ENCODE measurements around the gene XRCC1. TPM values are rescaled to one million over a fixed set of nuclear protein-coding genes. Genes with fewer than 3 reads are reported as not detected.

XRCC1 gene, protein sequence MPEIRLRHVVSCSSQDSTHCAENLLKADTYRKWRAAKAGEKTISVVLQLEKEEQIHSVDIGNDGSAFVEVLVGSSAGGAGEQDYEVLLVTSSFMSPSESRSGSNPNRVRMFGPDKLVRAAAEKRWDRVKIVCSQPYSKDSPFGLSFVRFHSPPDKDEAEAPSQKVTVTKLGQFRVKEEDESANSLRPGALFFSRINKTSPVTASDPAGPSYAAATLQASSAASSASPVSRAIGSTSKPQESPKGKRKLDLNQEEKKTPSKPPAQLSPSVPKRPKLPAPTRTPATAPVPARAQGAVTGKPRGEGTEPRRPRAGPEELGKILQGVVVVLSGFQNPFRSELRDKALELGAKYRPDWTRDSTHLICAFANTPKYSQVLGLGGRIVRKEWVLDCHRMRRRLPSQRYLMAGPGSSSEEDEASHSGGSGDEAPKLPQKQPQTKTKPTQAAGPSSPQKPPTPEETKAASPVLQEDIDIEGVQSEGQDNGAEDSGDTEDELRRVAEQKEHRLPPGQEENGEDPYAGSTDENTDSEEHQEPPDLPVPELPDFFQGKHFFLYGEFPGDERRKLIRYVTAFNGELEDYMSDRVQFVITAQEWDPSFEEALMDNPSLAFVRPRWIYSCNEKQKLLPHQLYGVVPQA
- total RNA-seq: 10 to 100 TPM; 29.6 to 38.8 (median 31.3) TPM

GRCh38 chr19:43575156-43575950, at the start of gene XRCC1, which contains the start of gene PINLYP:
XRCC1 (minus strand) TSS chr19:43575527; CDS start chr19:43575458, 69 bp downstream.
PINLYP (plus strand) TSS chr19:43575801; CDS start chr19:43577192, 1,391 bp downstream.
- peak; percentile 98 for DNase-seq
- intact Hi-C loops (cut with DNase I): loop anchor here (2.0 kb wide), 1 partner anchor 21 kb away; the partner anchor contains the start of genes IRGQ and ZNF576
- Histone ChIP-seq H3K27me3 (no peaks in the 10 kb centered on the region), H3K9me3 (no peaks in the 10 kb centered on the region), H3K27ac (peak within 1 kb of the TSS; percentile 57 to 77 (median 72)), H3K36me3 (no peaks in the 10 kb centered on the region), H3K4me3 (replicated peaks in 1 of 3) (peak within 1 kb of the TSS; percentile 44 to 98 (median 62)), H3K4me1 (peaks cover 16 to 19% of the 10 kb centered on the region in 2 donors)
- WGBS, 2 donors: 0% methylated on average over 18 to 36 of the region's 51 CpGs
- TF ChIP-seq, protein P1, sequence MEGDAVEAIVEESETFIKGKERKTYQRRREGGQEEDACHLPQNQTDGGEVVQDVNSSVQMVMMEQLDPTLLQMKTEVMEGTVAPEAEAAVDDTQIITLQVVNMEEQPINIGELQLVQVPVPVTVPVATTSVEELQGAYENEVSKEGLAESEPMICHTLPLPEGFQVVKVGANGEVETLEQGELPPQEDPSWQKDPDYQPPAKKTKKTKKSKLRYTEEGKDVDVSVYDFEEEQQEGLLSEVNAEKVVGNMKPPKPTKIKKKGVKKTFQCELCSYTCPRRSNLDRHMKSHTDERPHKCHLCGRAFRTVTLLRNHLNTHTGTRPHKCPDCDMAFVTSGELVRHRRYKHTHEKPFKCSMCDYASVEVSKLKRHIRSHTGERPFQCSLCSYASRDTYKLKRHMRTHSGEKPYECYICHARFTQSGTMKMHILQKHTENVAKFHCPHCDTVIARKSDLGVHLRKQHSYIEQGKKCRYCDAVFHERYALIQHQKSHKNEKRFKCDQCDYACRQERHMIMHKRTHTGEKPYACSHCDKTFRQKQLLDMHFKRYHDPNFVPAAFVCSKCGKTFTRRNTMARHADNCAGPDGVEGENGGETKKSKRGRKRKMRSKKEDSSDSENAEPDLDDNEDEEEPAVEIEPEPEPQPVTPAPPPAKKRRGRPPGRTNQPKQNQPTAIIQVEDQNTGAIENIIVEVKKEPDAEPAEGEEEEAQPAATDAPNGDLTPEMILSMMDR (IDR thresholded peaks at IDR 0.05): no peak
- TF ChIP-seq POLR2A (IDR thresholded peaks at IDR 0.05): peak in 1 of 2 donors; percentile 55

DNA sequence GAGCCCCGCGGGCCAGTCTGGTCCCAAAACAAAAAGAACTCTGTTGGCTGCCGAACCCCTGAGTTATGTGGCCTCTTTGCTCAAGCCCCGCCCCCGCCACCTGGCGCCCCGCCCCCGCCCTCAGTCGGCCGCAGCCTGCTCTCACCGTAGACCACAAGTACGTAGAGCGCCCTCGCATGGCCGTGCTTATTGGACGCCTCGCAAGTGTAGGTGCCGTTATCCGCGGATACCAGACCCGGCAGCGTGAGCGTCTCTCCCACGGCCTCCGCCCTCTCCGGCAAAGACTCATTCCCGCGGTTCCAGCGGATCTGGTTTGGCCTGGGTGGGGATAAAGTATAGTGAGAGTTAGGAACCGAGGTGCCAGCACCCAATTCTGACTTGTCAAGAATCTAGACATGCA, 49.6 kb upstream of the XRCC1 start:
- H3K4me3 ChIP-seq (replicated peaks in 1 of 3): no peak overlapping the region
- DNase-seq: peak; percentile 15 to 22
- intact Hi-C loops (cut with DNase I): no loop called here
- TF ChIP-seq POLR2A (IDR thresholded peaks at IDR 0.05): no peak
- TF ChIP-seq, protein P1 (IDR thresholded peaks at IDR 0.05): no peak
- H3K27me3 ChIP-seq: no peaks in the 10 kb centered on the region
- no peak overlapping the region for H3K27ac ChIP-seq
- 38 to 41% methylated on average over 25 to 30 of the region's 30 CpGs for WGBS, 2 donors
- H3K4me1 ChIP-seq: peaks cover 0 to 3% of the 10 kb centered on the region in 2 donors
- no peaks in the 10 kb centered on the region for H3K36me3 ChIP-seq
- H3K9me3 ChIP-seq: no peaks in the 10 kb centered on the region

- Histone ChIP-seq H3K36me3 (no peaks in the 10 kb centered on the region), H3K4me3 (replicated peaks in 1 of 3) (no peak overlapping the region), H3K9me3 (no peaks in the 10 kb centered on the region), H3K4me1 (peaks cover 0 to 4% of the 10 kb centered on the region in 2 donors), H3K27ac (no peak overlapping the region), H3K27me3 (no peaks in the 10 kb centered on the region)
- TF ChIP-seq, protein P1 (IDR thresholded peaks at IDR 0.05): no peak
- no peak for TF ChIP-seq POLR2A (IDR thresholded peaks at IDR 0.05)
- WGBS, 2 donors: 84 to 91% methylated on average over 35 of the region's 35 CpGs
- intact Hi-C loops (cut with DNase I): no loop called here
- DNase-seq: no peak
Measured at GRCh38 chr19:43623889-43624670, 48.8 kb upstream of the XRCC1 start.

GRCh38 chr19:43622956-43623355, 47.6 kb upstream of the XRCC1 start:
- no peak overlapping the region for H3K27ac ChIP-seq
- H3K4me1 ChIP-seq: peaks cover 7 to 10% of the 10 kb centered on the region in 2 donors
- 78 to 83% methylated on average over 1 of the region's 1 CpG for WGBS, 2 donors
- H3K4me3 ChIP-seq (replicated peaks in 1 of 3): no peak overlapping the region
- no peaks in the 10 kb centered on the region for H3K36me3 ChIP-seq
- TF ChIP-seq, protein P1 (IDR thresholded peaks at IDR 0.05): no peak
- TF ChIP-seq POLR2A (IDR thresholded peaks at IDR 0.05): no peak
- intact Hi-C loops (cut with DNase I): no loop called here
- no peak for DNase-seq
- no peaks in the 10 kb centered on the region for H3K27me3 ChIP-seq
- no peaks in the 10 kb centered on the region for H3K9me3 ChIP-seq

All from thyroid gland (tissue), 4 donors.